ENCODE measurements around the gene RABGAP1L.

Gene RABGAP1L

GRCh38 chr1:174880171-174880570 is 720.9 kb downstream of the RABGAP1L start (continued):
- no peak for TF ChIP-seq REST (tag by site-specific recombination; IDR thresholded peaks at IDR 0.05)
- no peak for TF ChIP-seq MEIS1 (CRISPR knock-in tag; IDR thresholded peaks at IDR 0.05; ENCODE audit: borderline replicate concordance)
- no peak for TF ChIP-seq ZNF670 (tag by site-specific recombination; IDR thresholded peaks at IDR 0.05; ENCODE audit: low read depth)
- TF ChIP-seq ZNF785 (tag by site-specific recombination; IDR thresholded peaks at IDR 0.05): no peak
- no peak for TF ChIP-seq YY1 (tag by site-specific recombination; IDR thresholded peaks at IDR 0.05)
- TF ChIP-seq ZNF10 (tag by site-specific recombination; IDR thresholded peaks at IDR 0.05): no peak
- TF ChIP-seq PRDM2 (tag by site-specific recombination; IDR thresholded peaks at IDR 0.05; ENCODE audit: borderline replicate concordance): no peak

- Histone ChIP-seq H3K4me3 (ENCODE audit: low read depth, low read length) (no peak overlapping the region), H3K36me3 (ENCODE audit: control insufficient read depth in 2 of 2, insufficient read depth in 1 of 2, low read length in 2 of 2) (no peaks in the 10 kb centered on the region), H3K4me1 (ENCODE audit: control insufficient read depth, insufficient read depth, low read length) (no peaks in the 10 kb centered on the region), H3K27ac (ENCODE audit: extremely low read depth, low read depth, low read length) (no peak overlapping the region), H3K9me3 (ENCODE audit: control insufficient read depth, insufficient read depth, low read depth, low read length) (no peaks in the 10 kb centered on the region)
- ChIA-PET CTCF (interaction anchor here (0.9 to 1.6 kb wide), 4 partner anchors 99 to 115 kb away, joined by 3 to 4 read pairs (median 3); no protein-coding TSS in a partner anchor), POLR2A (interaction anchor here (1.0 kb wide), 1 partner anchor 116 kb away, joined by 7 read pairs; the partner anchor contains the start of gene CACYBP)
- TF ChIP-seq ZNF202 (tag by site-specific recombination; IDR thresholded peaks at IDR 0.05; ENCODE audit: borderline replicate concordance) (no peak), ZBTB20 (tag by site-specific recombination; IDR thresholded peaks at IDR 0.05) (no peak), CTCF (tag by site-specific recombination; IDR thresholded peaks at IDR 0.05) (peak; percentile 29; the same call in 1 of the 2 replicates), KLF7 (tag by site-specific recombination; IDR thresholded peaks at IDR 0.05; ENCODE audit: borderline replicate concordance) (no peak), SCRT1 (tag by site-specific recombination; IDR thresholded peaks at IDR 0.05; ENCODE audit: borderline replicate concordance) (no peak), MZF1 (tag by site-specific recombination; IDR thresholded peaks at IDR 0.05; ENCODE audit: borderline replicate concordance) (0 out of 2 replicates have a peak, but pooled peaks have one; percentile 16), ZNF654 (tag by site-specific recombination; IDR thresholded peaks at IDR 0.05; ENCODE audit: low read depth) (peak; percentile 52), TRIM28 (IDR thresholded peaks at IDR 0.05; ENCODE audit: borderline replicate concordance, low read length) (0 out of 2 replicates have a peak, but pooled peaks have one; percentile 25), ZBTB44 (tag by site-specific recombination; IDR thresholded peaks at IDR 0.05) (peak; percentile 46), ZNF791 (tag by site-specific recombination; IDR thresholded peaks at IDR 0.05) (no peak), ZNF621 (tag by site-specific recombination; IDR thresholded peaks at IDR 0.05) (no peak), ZNF555 (tag by site-specific recombination; conservative IDR thresholded peaks at IDR 0.05) (no peak), ZXDB (tag by site-specific recombination; IDR thresholded peaks at IDR 0.05) (no peak), ZNF692 (tag by site-specific recombination; IDR thresholded peaks at IDR 0.05) (peak; percentile 79), ZNF580 (tag by site-specific recombination; IDR thresholded peaks at IDR 0.05) (no peak)
Measured at GRCh38 chr1:174883409-174883808, 724.1 kb downstream of the RABGAP1L start.

All from HEK293 (cell line).